ENCODE measurements around the gene TBL3.
"Not testable (repeated sequence)": the region's sequence is repeated elsewhere in the genome, so short reads cannot be mapped to it uniquely, and the experiment has no call there.

TBL3 gene

GRCh38 chr16:1944612-1945199 lies 27.1 kb upstream of the TBL3 start:
- no peak for DNase-seq

DNA sequence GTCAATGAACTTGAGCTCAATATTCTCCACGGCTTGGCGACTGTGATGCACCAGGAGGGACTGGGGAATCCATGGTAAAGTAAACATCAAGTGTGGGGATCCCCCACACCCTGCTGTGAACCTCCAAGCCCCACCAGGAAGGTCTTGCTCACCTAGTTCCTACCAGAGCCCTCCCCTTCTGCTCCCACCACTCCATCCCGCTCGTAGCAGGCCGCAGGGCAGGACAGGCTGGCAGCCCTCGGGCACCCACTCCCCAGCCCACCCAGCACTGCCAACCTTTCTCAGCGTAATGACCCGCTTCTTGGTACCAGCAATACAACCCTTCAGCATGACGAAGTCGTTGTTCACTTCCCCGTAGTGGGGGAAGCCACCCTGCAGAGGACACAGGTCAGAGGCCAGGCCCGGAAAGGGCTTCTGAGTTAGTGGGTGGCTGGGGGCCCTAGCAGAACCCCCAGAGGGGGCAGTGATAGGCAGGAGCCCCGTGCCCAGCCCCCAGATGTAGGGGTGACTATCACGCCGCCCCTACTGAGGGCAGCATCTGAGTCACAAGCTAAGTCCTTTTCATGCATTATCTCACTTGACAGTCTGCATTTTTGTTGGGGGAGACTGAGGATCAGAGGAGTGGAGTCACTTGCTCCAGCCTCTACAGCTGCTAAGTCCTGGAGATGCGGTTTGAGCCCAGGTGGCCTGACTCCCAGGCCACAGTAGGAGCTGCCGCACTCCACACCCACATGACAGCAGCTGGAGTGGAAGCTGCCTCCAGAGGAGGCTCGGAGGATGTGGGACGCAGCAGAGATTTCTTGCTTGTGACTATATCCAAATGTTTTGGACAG lies 26.1 kb upstream of the TBL3 start:
- DNase-seq: no peak

DNA sequence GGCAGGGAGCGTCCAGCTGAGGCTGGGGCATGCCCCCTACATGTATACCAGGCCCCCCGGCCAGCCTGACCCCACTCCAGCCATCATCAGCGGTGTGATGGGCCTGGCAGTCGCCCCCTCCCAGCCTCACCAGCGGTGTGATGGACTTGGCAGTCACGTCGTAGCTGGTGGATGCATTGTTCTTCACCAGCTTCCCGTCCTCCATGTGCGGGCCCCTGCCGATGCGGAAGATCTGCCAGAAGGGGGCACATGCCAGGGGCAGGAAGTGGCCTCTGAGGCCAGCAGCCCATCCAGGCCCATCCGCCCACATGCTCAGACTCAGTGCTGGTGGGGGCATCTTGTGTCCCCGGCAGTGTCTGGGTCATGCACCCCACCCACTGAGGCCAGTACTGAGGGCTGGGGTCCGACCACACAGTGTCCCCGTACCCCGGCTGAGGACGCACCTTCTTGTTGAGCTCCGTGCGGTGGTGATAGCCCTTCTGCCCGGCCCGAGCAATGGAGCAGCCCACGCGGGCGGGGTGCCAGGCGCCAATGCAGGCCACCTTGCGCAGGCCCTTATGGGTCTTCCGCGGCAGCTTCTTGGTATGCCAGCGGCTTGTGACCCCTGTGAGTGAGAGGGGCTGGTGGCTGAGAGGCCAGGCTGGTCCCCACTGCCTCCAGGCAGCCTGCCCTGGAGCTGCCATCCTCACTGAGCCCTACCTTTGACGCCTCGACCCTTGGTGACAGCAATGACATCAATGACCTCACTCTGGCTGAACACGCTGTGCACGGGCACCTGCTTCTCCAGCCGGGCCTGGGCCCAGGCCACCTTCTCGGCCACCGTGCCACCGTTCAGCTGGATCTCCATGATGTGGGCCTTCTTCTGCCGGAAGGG lies 25.1 kb upstream of the TBL3 start:
- no peak for DNase-seq

DNA sequence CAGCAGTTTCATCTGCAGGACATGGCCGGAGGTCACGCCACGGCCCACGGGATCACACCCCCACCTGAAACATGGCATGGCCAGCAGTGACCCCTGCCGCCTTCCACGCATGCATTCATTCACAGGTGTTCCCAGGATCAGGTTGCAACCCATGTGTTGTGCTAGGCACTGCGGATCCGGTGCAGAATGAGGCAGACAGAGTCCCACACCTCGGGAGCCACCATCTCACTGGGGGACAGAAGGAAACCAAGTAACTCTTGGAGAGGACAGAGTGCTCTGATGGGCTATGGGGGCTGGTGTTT lies 24.5 kb upstream of the TBL3 start:
- DNase-seq: no peak

GRCh38 chr16:1949507-1949906 lies 22.3 kb upstream of the TBL3 start:
- no peak for DNase-seq

- DNase-seq: no peak
Measured at GRCh38 chr16:1950047-1950446, 21.8 kb upstream of the TBL3 start.

DNA sequence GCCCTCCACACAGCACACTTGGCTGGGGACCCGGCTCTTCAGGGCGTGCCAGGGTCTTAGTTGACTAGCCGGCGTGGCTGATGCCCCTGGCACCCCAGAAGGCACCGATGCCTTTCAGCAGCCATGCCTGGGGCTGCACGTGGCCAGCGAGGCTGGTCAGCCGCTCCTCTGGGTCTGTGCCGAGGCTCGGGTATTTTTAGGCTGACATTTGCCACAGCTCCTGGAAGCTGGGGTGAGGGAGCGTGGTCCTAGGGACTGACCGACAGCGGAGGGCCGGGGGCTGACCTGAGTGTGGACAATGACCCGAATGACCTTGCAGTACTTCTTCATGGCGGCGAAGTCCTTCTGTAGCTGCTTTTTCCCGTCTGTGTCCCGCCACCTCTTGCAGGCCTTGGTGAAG lies 21.3 kb upstream of the TBL3 start:
- no peak for DNase-seq

GRCh38 chr16:1953734-1954133 lies 18.1 kb upstream of the TBL3 start:
- DNase-seq: no peak

DNA sequence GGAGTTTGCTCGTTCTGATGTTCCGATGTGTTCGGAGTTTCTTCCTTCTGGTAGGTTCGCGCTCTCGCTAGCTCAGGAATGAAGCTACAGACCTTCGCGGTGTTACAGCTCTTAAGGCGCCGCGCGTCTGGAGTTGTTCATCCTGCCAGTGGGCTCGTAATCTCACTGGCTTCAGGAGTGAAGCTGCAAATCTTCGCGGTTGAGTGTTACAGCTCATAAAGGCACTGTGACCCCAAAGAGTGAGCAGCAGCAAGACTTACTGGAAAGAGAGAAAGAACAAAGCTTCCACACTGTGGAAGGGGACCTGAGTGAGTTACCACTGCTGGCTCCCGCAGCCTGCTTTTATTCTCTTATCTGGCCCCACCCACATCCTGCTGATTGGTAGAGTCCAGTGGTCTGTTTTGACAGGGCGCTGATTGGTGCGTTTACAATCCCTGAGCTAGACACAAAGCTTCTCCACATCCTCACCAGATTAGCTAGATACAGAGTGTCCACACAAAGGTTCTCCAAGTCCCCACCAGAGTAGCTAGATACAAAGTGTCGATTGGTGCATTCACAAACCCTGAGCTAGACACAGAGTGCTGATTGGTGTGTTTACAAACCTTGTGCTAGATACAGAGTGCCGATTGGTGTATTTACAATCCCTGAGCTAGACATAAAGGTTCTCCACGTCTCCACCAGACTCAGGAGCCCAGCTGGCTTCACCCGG lies 14.3 kb upstream of the TBL3 start:
- DNase-seq: not testable (repeated sequence)

- DNase-seq: not testable (repeated sequence)
Measured at GRCh38 chr16:1958143-1958491, 13.7 kb upstream of the TBL3 start.

- no peak for DNase-seq
Measured at GRCh38 chr16:1958715-1959268, 13.1 kb upstream of the TBL3 start.

DNA sequence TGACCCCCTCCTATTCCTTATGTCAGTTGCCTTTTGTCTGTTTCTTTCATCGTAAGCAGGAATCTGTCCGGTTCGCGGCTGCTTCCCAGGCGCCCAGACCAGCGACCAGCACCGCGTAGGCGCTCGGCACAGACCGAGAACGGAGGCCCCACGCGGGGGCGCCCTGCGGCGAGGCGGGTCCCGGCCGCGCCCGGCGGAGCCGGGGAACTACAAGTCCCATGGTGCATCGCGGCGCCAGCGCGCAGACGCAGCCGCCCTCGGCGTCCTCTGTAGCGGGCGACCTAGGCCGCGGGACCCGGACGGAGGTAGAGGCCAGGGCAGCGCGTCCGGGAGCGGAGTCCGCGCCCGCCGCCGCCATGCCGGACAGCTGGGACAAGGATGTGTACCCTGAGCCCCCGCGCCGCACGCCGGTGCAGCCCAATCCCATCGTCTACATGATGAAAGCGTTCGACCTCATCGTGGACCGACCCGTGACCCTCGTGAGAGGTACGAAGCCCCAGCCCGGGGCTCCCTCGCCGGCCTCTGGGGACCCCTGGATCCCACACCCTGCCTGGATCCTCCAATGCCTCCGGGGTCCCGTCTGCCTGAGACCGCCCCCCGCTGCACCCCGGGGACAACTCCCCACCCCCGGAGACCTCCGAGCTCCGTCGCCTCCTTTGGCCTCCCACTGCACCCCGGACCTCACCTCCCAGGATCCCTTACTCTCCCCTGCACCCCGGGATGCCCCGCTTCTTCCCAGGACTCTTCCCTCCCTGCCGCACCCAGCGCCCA lies 12.4 kb upstream of the TBL3 start, which contains the start of gene NDUFB10:
Gene NDUFB10, plus strand, starts transcription at position 270 of the 771 bp plus-strand sequence. Its CDS starts 87 bp downstream, at position 357.
- peak; percentile 42 to 90 for DNase-seq

DNA sequence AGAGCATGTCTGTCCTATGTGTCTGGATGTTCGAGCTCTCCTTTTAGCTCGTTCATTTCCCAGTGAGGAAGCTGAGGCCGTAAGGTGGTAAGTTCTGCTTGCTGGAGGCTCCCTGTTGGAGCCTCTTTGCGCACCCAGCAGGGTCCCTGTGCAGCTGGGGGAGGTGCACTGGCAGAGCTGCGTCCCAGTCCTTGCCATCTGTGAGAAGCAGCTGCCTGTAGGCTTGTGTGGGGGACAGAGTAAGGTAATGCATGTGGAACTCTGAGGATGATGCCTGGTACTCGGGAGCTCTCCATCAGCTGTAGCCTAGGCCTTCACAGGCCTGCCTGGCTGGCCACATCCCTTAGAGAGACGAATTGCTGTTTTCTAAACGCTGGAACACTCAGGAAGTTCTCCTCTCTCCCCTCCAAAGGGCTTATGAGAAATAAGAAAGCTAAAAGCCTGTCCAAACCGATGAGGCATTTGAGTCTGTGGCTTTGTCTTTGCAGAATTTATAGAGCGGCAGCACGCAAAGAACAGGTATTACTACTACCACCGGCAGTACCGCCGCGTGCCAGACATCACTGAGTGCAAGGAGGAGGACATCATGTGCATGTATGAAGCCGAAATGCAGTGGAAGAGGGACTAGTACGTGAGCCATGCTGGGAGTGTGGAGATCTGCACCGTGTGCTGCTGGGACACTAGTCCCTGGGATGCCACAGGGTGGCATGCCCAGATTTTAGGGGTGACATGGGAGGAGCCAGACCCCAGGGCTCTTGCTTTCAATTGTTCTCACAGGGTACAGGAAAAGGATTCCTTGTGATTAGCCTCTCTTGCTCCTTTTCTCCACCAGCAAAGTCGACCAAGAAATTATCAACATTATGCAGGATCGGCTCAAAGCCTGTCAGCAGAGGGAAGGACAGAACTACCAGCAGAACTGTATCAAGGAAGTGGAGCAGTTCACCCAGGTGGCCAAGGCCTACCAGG lies 10.9 kb upstream of the TBL3 start:
- DNase-seq: peak in 1 of 2 experiments; percentile 66

GRCh38 chr16:1961651-1962067 lies 10.2 kb upstream of the TBL3 start:
- no peak for DNase-seq

DNA sequence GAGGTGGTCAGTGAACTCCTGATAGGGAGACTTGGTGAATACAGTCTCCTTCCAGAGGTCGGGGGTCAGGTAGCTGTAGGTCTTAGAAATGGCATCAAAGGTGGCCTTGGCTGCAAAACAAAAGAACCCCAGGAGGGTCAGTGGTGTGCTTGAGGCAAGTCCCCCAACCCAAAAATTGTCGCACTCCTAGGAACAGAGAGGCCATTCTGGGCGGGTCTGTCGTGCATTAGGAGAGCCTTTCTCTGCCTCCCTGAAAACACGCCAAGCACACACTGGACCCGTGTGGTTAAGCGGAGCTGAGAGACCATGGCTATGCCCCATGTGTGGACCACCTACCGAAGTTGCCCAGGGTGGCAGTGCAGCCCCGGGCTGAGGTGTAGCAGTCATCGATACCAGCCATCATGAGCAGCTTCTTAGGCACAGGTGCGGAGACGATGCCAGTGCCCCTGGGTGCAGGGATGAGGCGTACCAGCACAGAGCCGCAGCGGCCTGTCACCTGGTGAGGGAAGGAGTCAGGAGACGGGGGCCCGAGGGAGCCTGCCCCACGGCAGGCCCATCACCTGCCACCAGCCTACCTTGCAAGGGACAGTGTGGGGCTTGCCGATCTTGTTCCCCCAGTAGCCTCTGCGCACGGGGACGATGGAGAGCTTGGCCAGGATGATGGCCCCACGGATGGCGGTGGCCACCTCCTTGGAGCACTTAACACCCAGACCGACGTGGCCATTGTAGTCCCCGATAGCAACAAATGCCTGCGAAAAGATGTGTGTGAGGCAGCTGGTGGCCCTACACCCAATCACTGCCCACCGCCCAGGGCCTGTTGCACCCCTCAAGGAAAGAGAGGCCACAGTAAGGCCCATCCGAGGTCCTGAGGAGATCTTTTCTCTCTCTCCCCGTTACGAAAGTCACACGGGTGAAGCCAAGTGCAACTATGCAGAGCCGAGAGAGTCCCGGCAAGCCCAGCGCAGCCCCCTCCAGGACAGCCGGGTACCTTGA lies 9.4 kb upstream of the TBL3 start:
- DNase-seq: not testable (repeated sequence)

GRCh38 chr16:1963806-1964505 lies 7.9 kb upstream of the TBL3 start:
- DNase-seq: no peak

DNA sequence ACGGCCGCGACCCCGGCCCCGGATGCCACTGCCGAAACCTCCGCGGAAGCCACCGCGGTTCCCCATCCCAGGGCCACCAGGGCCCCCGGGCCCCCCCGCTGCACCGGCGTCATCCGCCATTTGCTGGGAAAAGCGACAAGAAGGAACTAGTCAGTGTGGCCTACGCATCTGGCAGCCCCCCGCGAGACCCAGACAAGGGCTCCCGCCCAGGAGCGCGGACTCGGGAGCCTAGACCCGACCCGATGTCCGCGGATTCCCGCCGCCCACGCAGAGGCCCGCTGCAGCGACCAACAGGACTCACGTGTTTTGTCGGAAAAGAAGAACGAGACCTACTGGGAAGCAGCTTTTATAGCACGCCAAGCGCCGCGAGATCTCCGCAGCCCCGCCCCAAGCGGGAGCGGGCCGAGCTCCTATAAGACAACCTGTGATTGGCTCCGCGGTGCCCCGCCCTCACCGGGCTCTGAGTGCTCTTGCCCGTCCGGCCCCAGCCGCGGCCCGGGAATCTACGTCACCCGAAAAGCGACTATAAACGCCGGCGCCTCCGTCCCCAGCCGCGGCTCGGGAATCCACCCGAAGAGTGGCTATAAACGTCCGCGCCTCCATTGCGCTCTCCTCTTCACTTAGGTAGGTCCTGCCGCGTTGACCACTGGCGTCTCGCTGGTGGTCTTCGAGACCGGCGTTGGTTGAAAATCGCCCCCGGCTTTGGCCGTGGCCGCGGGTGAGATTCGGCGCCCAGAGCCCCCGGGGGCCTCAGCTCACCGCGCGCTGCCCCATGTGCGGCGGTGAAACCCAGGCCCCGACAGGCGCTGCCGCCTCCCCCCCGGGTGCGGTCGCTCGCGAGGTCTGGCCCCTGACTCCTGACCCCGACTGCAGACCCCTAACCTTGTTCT lies 7.1 kb upstream of the TBL3 start, which contains the start of gene RPS2:
Gene RPS2, minus strand, starts transcription at position 321 of the 890 bp plus-strand sequence. Its CDS starts 201 bp downstream, at position 120.
- DNase-seq: peak; percentile 91 to 96
